SK-N-SH (cell line): ENCODE measurements around the gene KERA.

ENCODE experiments used
- TAF1 ChIP-seq: IDR thresholded peaks from 2 replicates; pipeline ENCODE4 v1.6.1; 2012; ENCODE audit warnings: low read depth, mild to moderate bottlenecking, low read length, moderate library complexity, borderline replicate concordance
- TF ChIP-seq, protein P1 (sequence below): IDR thresholded peaks from 2 replicates; pipeline ENCODE4 v1.6.1; 2012; ENCODE audit warnings: mild to moderate bottlenecking, low read depth, low read length, moderate library complexity
- TF ChIP-seq, protein P2 (sequence below): fragments of 200-600 bp; sonication (generic); IDR thresholded peaks from 2 replicates; pipeline ENCODE4 v1.6.1; 2017; ENCODE audit warnings: antibody characterized with exemption, mild to moderate bottlenecking, moderate library complexity
- TF ChIP-seq, protein P3 (sequence below): fragments of 150-350 bp; IDR thresholded peaks from 2 replicates; pipeline ENCODE4 v1.6.1; 2017; ENCODE audit warnings: antibody characterized with exemption, low read length, low read depth, borderline replicate concordance

DNA sequence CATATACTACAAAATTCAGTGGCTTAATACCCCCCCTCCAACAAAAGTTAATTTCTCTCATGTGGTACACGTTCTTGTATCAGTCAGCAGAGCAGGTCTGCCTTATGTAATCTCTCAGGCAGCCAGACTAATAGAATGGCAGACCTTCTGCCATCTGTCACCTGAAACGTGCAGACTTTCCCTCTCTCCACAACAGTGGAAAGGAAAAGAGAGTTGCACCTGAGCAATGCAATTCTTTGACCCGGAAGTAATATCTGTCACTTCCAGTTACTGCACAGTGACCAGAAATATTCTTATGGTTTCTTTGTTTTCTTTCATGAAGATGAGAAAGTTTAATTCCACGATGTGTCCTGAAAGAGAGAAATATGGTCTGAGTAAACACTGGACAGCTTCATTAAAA is 14.4 kb downstream of the KERA start:
- TF ChIP-seq, protein P1, sequence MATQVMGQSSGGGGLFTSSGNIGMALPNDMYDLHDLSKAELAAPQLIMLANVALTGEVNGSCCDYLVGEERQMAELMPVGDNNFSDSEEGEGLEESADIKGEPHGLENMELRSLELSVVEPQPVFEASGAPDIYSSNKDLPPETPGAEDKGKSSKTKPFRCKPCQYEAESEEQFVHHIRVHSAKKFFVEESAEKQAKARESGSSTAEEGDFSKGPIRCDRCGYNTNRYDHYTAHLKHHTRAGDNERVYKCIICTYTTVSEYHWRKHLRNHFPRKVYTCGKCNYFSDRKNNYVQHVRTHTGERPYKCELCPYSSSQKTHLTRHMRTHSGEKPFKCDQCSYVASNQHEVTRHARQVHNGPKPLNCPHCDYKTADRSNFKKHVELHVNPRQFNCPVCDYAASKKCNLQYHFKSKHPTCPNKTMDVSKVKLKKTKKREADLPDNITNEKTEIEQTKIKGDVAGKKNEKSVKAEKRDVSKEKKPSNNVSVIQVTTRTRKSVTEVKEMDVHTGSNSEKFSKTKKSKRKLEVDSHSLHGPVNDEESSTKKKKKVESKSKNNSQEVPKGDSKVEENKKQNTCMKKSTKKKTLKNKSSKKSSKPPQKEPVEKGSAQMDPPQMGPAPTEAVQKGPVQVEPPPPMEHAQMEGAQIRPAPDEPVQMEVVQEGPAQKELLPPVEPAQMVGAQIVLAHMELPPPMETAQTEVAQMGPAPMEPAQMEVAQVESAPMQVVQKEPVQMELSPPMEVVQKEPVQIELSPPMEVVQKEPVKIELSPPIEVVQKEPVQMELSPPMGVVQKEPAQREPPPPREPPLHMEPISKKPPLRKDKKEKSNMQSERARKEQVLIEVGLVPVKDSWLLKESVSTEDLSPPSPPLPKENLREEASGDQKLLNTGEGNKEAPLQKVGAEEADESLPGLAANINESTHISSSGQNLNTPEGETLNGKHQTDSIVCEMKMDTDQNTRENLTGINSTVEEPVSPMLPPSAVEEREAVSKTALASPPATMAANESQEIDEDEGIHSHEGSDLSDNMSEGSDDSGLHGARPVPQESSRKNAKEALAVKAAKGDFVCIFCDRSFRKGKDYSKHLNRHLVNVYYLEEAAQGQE, result no peak
- no peak for TF ChIP-seq TAF1
- TF ChIP-seq, protein P2, sequence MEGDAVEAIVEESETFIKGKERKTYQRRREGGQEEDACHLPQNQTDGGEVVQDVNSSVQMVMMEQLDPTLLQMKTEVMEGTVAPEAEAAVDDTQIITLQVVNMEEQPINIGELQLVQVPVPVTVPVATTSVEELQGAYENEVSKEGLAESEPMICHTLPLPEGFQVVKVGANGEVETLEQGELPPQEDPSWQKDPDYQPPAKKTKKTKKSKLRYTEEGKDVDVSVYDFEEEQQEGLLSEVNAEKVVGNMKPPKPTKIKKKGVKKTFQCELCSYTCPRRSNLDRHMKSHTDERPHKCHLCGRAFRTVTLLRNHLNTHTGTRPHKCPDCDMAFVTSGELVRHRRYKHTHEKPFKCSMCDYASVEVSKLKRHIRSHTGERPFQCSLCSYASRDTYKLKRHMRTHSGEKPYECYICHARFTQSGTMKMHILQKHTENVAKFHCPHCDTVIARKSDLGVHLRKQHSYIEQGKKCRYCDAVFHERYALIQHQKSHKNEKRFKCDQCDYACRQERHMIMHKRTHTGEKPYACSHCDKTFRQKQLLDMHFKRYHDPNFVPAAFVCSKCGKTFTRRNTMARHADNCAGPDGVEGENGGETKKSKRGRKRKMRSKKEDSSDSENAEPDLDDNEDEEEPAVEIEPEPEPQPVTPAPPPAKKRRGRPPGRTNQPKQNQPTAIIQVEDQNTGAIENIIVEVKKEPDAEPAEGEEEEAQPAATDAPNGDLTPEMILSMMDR, result no peak
- TF ChIP-seq, protein P3, sequence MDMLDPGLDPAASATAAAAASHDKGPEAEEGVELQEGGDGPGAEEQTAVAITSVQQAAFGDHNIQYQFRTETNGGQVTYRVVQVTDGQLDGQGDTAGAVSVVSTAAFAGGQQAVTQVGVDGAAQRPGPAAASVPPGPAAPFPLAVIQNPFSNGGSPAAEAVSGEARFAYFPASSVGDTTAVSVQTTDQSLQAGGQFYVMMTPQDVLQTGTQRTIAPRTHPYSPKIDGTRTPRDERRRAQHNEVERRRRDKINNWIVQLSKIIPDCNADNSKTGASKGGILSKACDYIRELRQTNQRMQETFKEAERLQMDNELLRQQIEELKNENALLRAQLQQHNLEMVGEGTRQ, result no peak
